Measurements from ENCODE around the gene TSEN54. TPM values are rescaled to one million over a fixed set of nuclear protein-coding genes. Genes with fewer than 3 reads are reported as not detected.

The TSEN54 gene
- total and polyA plus RNA-seq, 4 donors: 9.1 to 15.1 (median 12.3) TPM

GRCh38 chr17:75501378-75502071 is 14.8 kb upstream of the TSEN54 start (continued):
- TF ChIP-seq ATF3 (IDR thresholded peaks at IDR 0.05): no peak
- no peak for TF ChIP-seq CTCF (IDR thresholded peaks at IDR 0.05; ENCODE audit: low read depth, low read length, missing input control)
- TF ChIP-seq FOXA2 (IDR thresholded peaks at IDR 0.05): no peak
- TF ChIP-seq SP1 (IDR thresholded peaks at IDR 0.05): no peak
- TF ChIP-seq HNF4G (IDR thresholded peaks at IDR 0.05): no peak

- Histone ChIP-seq H3K27ac (ENCODE audit: low read depth in 1 of 2, low read length in 2 of 2) (no peak overlapping the region), H3K9ac (ENCODE audit: low read depth in 1 of 2, low read length in 2 of 2) (no peak overlapping the region), H3K36me3 (ENCODE audit: control insufficient read depth in 4 of 4, insufficient read depth in 3 of 4, low read depth in 1 of 4, low read length in 3 of 4) (peaks cover 3 to 39% (median 18%) of the 10 kb centered on the region in 4 donors), H3K4me1 (ENCODE audit: control insufficient read depth in 4 of 4, insufficient read depth in 4 of 4, low read length in 3 of 4) (peaks cover 5 to 23% (median 13%) of the 10 kb centered on the region in 4 donors), H3K9me3 (ENCODE audit: control insufficient read depth in 4 of 4, low read length in 3 of 4) (no peaks in the 10 kb centered on the region), H3K27me3 (ENCODE audit: control insufficient read depth in 4 of 4, insufficient read depth in 4 of 4, low read length in 3 of 4) (no peaks in the 10 kb centered on the region), H3K4me3 (ENCODE audit: low read depth in 1 of 3, low read length in 3 of 3) (no peak overlapping the region)
- WGBS: 93% methylated on average over 40 of the region's 40 CpGs
- DNase-seq (ENCODE audit: low spot score): no peak
- no peak for TF ChIP-seq ATF3 (IDR thresholded peaks at IDR 0.05)
- no peak for TF ChIP-seq MAX (IDR thresholded peaks at IDR 0.05)
- no peak for TF ChIP-seq JUND (IDR thresholded peaks at IDR 0.05)
- TF ChIP-seq HNF4G (IDR thresholded peaks at IDR 0.05): no peak
- no peak for TF ChIP-seq FOXA1 (IDR thresholded peaks at IDR 0.05)
- no peak for TF ChIP-seq RAD21 (IDR thresholded peaks at IDR 0.05)
- TF ChIP-seq CTCF (IDR thresholded peaks at IDR 0.05; ENCODE audit: low read depth, low read length, missing input control): no peak
- TF ChIP-seq TAF1 (conservative IDR thresholded peaks at IDR 0.05): no peak
- TF ChIP-seq FOXA2 (IDR thresholded peaks at IDR 0.05): no peak
- no peak for TF ChIP-seq ZBTB33 (IDR thresholded peaks at IDR 0.05)
- TF ChIP-seq SP1 (IDR thresholded peaks at IDR 0.05): no peak
- TF ChIP-seq NR2F2 (IDR thresholded peaks at IDR 0.05): no peak
- no peak for TF ChIP-seq REST (IDR thresholded peaks at IDR 0.05)
- no peak for TF ChIP-seq HNF4A (conservative IDR thresholded peaks at IDR 0.05)
- no peak for TF ChIP-seq YY1 (IDR thresholded peaks at IDR 0.05)
- no peak for TF ChIP-seq RXRA (IDR thresholded peaks at IDR 0.05)
- TF ChIP-seq GABPA (IDR thresholded peaks at IDR 0.05 in 1 of 2, conservative IDR thresholded peaks at IDR 0.05 in 1 of 2): no peak
- no peak for TF ChIP-seq EGR1 (IDR thresholded peaks at IDR 0.05; ENCODE audit: low read depth in 2 of 2)
Measured at GRCh38 chr17:75502072-75502720, 14.1 kb upstream of the TSEN54 start.
